ENCODE data around the gene SALL1.

- TF ChIP-seq CTCF (optimal IDR thresholded peaks at IDR 0.05 in 1 of 3, IDR thresholded peaks at IDR 0.05 in 1 of 3, conservative IDR thresholded peaks at IDR 0.05 in 1 of 3; ENCODE audit: extremely low read depth in 1 of 3, insufficient read depth in 2 of 3, low read length in 3 of 3) (no peak), EZH2 (IDR thresholded peaks at IDR 0.05; ENCODE audit: low read length) (no peak)
Observed at GRCh38 chr16:51097729-51098128, 53.3 kb downstream of the SALL1 start.
